Liver (tissue), 9 donors: ENCODE measurements around the gene TMEM176A. TPM values are rescaled to one million over a fixed set of nuclear protein-coding genes. Genes with fewer than 3 reads are reported as not detected.
A peak's percentile ranks its signal among the peaks of the same experiment; 100 is the strongest.
"Not testable (repeated sequence)": the region's sequence is repeated elsewhere in the genome, so short reads cannot be mapped to it uniquely, and the experiment has no call there.

Source experiments
- DNase-seq: peaks from one replicate; pipeline ENCODE4 v3.0.0-alpha.2; 2017; ENCODE audit warnings: low spot score
- H3K27ac ChIP-seq, 2 donors: one replicate each; pipeline ENCODE4 v1.7.0; 2013; ENCODE audit warnings: inconsistent platforms in 2 of 2, low read length in 2 of 2, control low read depth in 1 of 2, low read depth in 1 of 2, mild to moderate bottlenecking in 1 of 2
- H3K27me3 ChIP-seq, 4 donors: one replicate each; pipeline versions ENCODE4 v1.6.1 to v1.7.0; 2013; ENCODE audit warnings: low read length in 3 of 4, inconsistent platforms in 1 of 4, mild to moderate bottlenecking in 1 of 4, moderate library complexity in 1 of 4; ENCODE audit not compliant: control insufficient read depth in 4 of 4, insufficient read depth in 4 of 4
- H3K36me3 ChIP-seq, 4 donors: one replicate each; pipeline versions ENCODE4 v1.6.1 to v1.7.0; 2013; ENCODE audit warnings: low read length in 3 of 4, mild to moderate bottlenecking in 3 of 4, low read depth in 1 of 4, moderate library complexity in 1 of 4; ENCODE audit not compliant: control insufficient read depth in 4 of 4, insufficient read depth in 3 of 4
- H3K4me1 ChIP-seq, 4 donors: one replicate each; pipeline versions ENCODE4 v1.6.1 to v1.7.0; 2013; ENCODE audit warnings: low read length in 3 of 4, mild to moderate bottlenecking in 3 of 4, moderate library complexity in 1 of 4; ENCODE audit not compliant: control insufficient read depth in 4 of 4, insufficient read depth in 4 of 4
- H3K4me3 ChIP-seq, 3 donors: one replicate each; pipeline versions ENCODE4 v1.6.1 to v1.7.0; 2013; ENCODE audit warnings: low read length in 3 of 3, control low read depth in 1 of 3, low read depth in 1 of 3, mild to moderate bottlenecking in 1 of 3
- H3K9ac ChIP-seq, 2 donors: one replicate each; pipeline ENCODE4 v1.7.0; 2013; ENCODE audit warnings: low read length in 2 of 2, mild to moderate bottlenecking in 2 of 2, moderate library complexity in 2 of 2, control low read depth in 1 of 2, low read depth in 1 of 2
- H3K9me3 ChIP-seq, 4 donors: one replicate each; pipeline versions ENCODE4 v1.6.1 to v1.7.0; 2013; ENCODE audit warnings: low read length in 3 of 4; ENCODE audit not compliant: control insufficient read depth in 4 of 4
- CTCF ChIP-seq: fragments of 150-350 bp; IDR thresholded peaks from 2 replicates; pipeline ENCODE4 v1.5.1; 2017; ENCODE audit warnings: improper control_type of control experiment, low read depth, low read length; ENCODE audit not compliant: missing input control
- FOXA1 ChIP-seq: IDR thresholded peaks from 2 replicates; pipeline ENCODE4 v1.6.1; 2016; ENCODE audit warnings: antibody characterized with exemption
- FOXA2 ChIP-seq: IDR thresholded peaks from 2 replicates; pipeline ENCODE4 v1.6.1; 2016; ENCODE audit warnings: antibody characterized with exemption
- HNF4A ChIP-seq, 2 donors: conservative IDR thresholded peaks; 2 replicates each; pipeline ENCODE4 v1.6.1; 2016; ENCODE audit warnings: antibody characterized with exemption in 2 of 2, mild to moderate bottlenecking in 2 of 2
- HNF4G ChIP-seq: IDR thresholded peaks from 2 replicates; pipeline ENCODE4 v1.6.1; 2016; ENCODE audit warnings: antibody characterized with exemption
- MAX ChIP-seq: IDR thresholded peaks from 2 replicates; pipeline ENCODE4 v1.6.1; 2016; ENCODE audit warnings: antibody characterized with exemption
- NR2F2 ChIP-seq: IDR thresholded peaks from 2 replicates; pipeline ENCODE4 v1.6.1; 2016; ENCODE audit warnings: antibody characterized with exemption
- RAD21 ChIP-seq, 2 donors: IDR thresholded peaks; 2 replicates each; pipeline ENCODE4 v1.6.1; 2016; ENCODE audit warnings: antibody characterized with exemption in 2 of 2, mild to moderate bottlenecking in 2 of 2
- REST ChIP-seq: IDR thresholded peaks from 2 replicates; pipeline ENCODE4 v1.6.1; 2016; ENCODE audit warnings: antibody characterized with exemption, mild to moderate bottlenecking
- RXRA ChIP-seq, 2 donors: IDR thresholded peaks; 2 replicates each; pipeline ENCODE4 v1.6.1; 2017 to 2018; ENCODE audit warnings: antibody characterized with exemption in 2 of 2, mild to moderate bottlenecking in 1 of 2
- SP1 ChIP-seq: IDR thresholded peaks from 2 replicates; pipeline ENCODE4 v1.6.1; 2018; ENCODE audit warnings: antibody characterized with exemption, mild to moderate bottlenecking
- TAF1 ChIP-seq: conservative IDR thresholded peaks from 2 replicates; pipeline ENCODE4 v1.6.1; 2016; ENCODE audit warnings: antibody characterized with exemption, mild to moderate bottlenecking
- YY1 ChIP-seq: IDR thresholded peaks from 2 replicates; pipeline ENCODE4 v1.6.1; 2016; ENCODE audit warnings: antibody characterized with exemption, mild to moderate bottlenecking
- ZBTB33 ChIP-seq: IDR thresholded peaks from 2 replicates; pipeline ENCODE4 v1.6.1; 2016; ENCODE audit warnings: antibody characterized with exemption
- WGBS: extraction: QIAGEN DNeasy Blood & Tissue Kit; methylation state at CpG from one replicate; pipeline ENCODE4 v1.1.7; 2013; 5-methylcytosine and 5-hydroxymethylcytosine counted together
- polyA plus RNA-seq, 2 donors: library from polyadenylated mRNA; stranded (reverse) in 1 of 2; unstranded in 1 of 2; fragments of 200-250 nt in 1 of 2; fragments of >200 nt in 1 of 2; fragmentation: Nextera tagmentation in 1 of 2; extraction: Ambion mirVana in 1 of 2; gene quantifications; one replicate each; pipeline versions ENCODE4 v1.2.1 to v1.2.3, GENCODE V29; 2013 to 2015
- total RNA-seq, 2 donors: library from RNA; depleted of rRNA; stranded (reverse); fragments of >200 nt; gene quantifications; one replicate each; pipeline ENCODE4 v1.2.3, GENCODE V29; 2014
- donor health status: healthy.
- donor health status: healthy.
- donor health status: healthy.
- donor health status: healthy.
- donor health status: healthy.

Gene TMEM176A
- total and polyA plus RNA-seq, 4 donors: 346 to 703 (median 539) TPM

- Histone ChIP-seq H3K9me3 (peaks cover 0 to 3% (median 2%) of the 10 kb centered on the region in 4 donors), H3K4me3 (no peak overlapping the region), H3K4me1 (peaks cover 5 to 27% (median 19%) of the 10 kb centered on the region in 4 donors), H3K36me3 (peaks cover 0 to 31% (median 28%) of the 10 kb centered on the region in 4 donors), H3K27me3 (no peaks in the 10 kb centered on the region), H3K27ac (no peak overlapping the region), H3K9ac (no peak overlapping the region)
- no peak for TF ChIP-seq NR2F2
- no peak for TF ChIP-seq FOXA2
- no peak for TF ChIP-seq HNF4A (conservative IDR thresholded peaks at IDR 0.05)
- no peak for TF ChIP-seq REST
- TF ChIP-seq CTCF: no peak
- no peak for TF ChIP-seq SP1
- TF ChIP-seq YY1: no peak
- no peak for TF ChIP-seq RXRA (IDR thresholded peaks at IDR 0.05)
- TF ChIP-seq TAF1: no peak
- 96% methylated on average over 2 of the region's 2 CpGs for WGBS
- DNase-seq: no peak
Measured at GRCh38 chr7:150806863-150807262, 6.3 kb downstream of the TMEM176A start.

GRCh38 chr7:150807616-150808438 is 7.3 kb downstream of the TMEM176A start:
- H3K4me1 ChIP-seq: peaks cover 5 to 18% (median 11%) of the 10 kb centered on the region in 4 donors
- H3K27ac ChIP-seq: peak overlapping the region in 1 of 2 donors; percentile 57
- peak; percentile 88 to 89 for TF ChIP-seq HNF4A (conservative IDR thresholded peaks at IDR 0.05)
- peak; percentile 97 for TF ChIP-seq YY1
- peak; percentile 21 for TF ChIP-seq TAF1
- peak; percentile 85 for TF ChIP-seq FOXA1
- TF ChIP-seq REST: peak; percentile 65
- peak; percentile 86 for TF ChIP-seq FOXA2
- peak; percentile 74 to 76 for TF ChIP-seq RXRA (IDR thresholded peaks at IDR 0.05)
- TF ChIP-seq RAD21 (IDR thresholded peaks at IDR 0.05): peak; percentile 28 to 32
- peak; percentile 85 for TF ChIP-seq HNF4G
- TF ChIP-seq ZBTB33: peak; percentile 17
- TF ChIP-seq SP1: peak; percentile 96
- peak; percentile 58 for TF ChIP-seq MAX
- H3K4me3 ChIP-seq: peak overlapping the region in 1 of 3 donors; percentile 45
- H3K9me3 ChIP-seq, DNase-seq, H3K27me3 ChIP-seq, H3K9ac ChIP-seq: not testable (repeated sequence)
- H3K36me3 ChIP-seq: peaks cover 0 to 28% (median 24%) of the 10 kb centered on the region in 4 donors
- WGBS: 42% methylated on average over 13 of the region's 13 CpGs
